ENCODE data around the gene PARD6G. TPM values are rescaled to one million over a fixed set of nuclear protein-coding genes. Genes with fewer than 3 reads are reported as not detected.

Gene PARD6G
- total and polyA plus RNA-seq, 3 donors from 2014 or later, result 3.0 to 7.5 (median 5.3) TPM

DNA sequence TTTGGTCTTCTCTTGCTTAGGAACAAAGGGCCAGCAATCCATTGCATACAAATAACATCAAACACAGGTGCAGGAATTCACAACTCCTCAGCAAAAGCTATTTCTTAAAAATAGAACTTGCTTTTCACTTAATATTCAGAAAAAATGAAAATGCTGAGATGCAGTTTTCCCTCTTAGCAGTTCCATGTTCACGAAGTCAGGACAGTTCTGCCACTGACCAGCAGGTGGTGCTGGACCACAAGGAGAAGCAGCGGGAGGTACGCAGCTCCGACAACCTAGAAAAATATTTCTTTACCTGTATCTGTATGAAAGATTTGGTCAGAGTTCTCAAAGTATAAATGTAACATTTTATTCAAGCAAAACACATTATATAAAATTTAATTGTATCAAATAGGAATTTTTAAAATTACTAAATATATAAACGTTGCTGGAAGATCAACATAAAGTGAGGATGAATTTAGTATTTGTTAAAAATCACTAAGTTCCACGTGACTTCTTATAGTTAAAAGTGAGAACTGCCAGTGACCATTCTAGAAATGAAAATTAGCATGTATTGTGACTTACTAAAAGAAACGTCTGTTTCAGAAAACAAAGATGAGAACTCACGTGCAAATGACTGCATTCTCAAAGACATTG, 89.5 kb downstream of the PARD6G start:
- no peak overlapping the region for H3K27ac ChIP-seq
- peak; percentile 91 for DNase-seq
- no peaks in the 10 kb centered on the region for H3K4me1 ChIP-seq
- no peaks in the 10 kb centered on the region for H3K27me3 ChIP-seq
- 26 to 33% methylated on average over 8 of the region's 8 CpGs for WGBS, 2 donors
- H3K4me3 ChIP-seq, result no peak overlapping the region
- TF ChIP-seq CTCF (IDR thresholded peaks at IDR 0.05) (peak; percentile 79 to 96 (median 90)), POLR2A (IDR thresholded peaks at IDR 0.05) (no peak)
- H3K9me3 ChIP-seq, result no peaks in the 10 kb centered on the region
- H3K36me3 ChIP-seq (ENCODE audit: low read depth, missing control alignments), result no peaks in the 10 kb centered on the region
- intact Hi-C loops (cut with DNase I; ENCODE audit: low total_unique reads), result no loop called here

DNA sequence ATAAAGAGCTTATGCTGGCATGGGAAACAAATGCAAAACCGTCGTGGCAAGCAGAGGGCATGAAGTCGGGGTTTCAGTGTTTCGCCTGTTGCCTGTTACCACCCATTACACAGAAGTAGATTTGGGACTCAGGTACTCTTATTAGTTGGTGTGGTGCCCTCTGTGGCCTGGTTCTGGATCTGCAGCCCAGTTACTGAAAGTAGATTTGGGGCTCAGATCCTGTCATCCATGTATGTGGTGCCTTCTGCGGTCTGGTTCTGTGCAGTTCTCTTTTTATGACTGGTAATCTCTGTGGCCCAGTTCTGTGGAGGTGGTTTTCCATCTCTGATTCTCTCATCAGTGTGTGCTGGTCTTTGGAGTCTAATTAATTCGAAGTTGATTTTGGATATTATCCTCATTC, 93.0 kb downstream of the PARD6G start:
- Histone ChIP-seq H3K4me1 (no peaks in the 10 kb centered on the region), H3K27me3 (no peaks in the 10 kb centered on the region), H3K36me3 (ENCODE audit: low read depth, missing control alignments) (no peaks in the 10 kb centered on the region), H3K27ac (no peak overlapping the region), H3K4me3 (no peak overlapping the region), H3K9me3 (no peaks in the 10 kb centered on the region)
- TF ChIP-seq CTCF (IDR thresholded peaks at IDR 0.05), result peak in 1 of 3 experiments; percentile 25
- no peak for TF ChIP-seq POLR2A (IDR thresholded peaks at IDR 0.05)
- intact Hi-C loops (cut with DNase I; ENCODE audit: low total_unique reads), result no loop called here
- 78 to 81% methylated on average over 6 of the region's 6 CpGs for WGBS, 2 donors
- DNase-seq, result no peak

DNA sequence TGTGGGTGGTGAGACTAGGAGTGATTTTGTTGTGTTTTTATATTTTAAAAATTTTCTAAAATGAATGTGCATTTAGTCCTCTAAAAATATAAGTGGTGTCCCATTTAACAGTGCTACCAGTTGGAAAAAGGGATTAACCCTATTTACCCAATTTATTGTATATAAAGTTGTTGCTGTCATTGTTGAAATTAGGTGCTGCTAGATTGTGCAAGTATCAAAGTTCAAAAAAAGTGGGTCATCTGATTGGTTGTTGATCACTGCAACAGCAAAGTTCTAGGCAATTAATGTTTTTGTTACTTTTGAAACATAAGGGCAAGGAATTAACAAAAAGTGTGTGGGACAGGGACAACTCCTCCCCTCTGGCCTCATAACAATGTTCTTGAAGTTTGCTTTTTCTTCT, 97.6 kb downstream of the PARD6G start:
- no peaks in the 10 kb centered on the region for H3K4me1 ChIP-seq
- no peak overlapping the region for H3K27ac ChIP-seq
- intact Hi-C loops (cut with DNase I; ENCODE audit: low total_unique reads), result no loop called here
- no peak for TF ChIP-seq CTCF (IDR thresholded peaks at IDR 0.05)
- TF ChIP-seq POLR2A (IDR thresholded peaks at IDR 0.05), result no peak
- no peaks in the 10 kb centered on the region for H3K27me3 ChIP-seq
- no peak for DNase-seq
- no peaks in the 10 kb centered on the region for H3K36me3 ChIP-seq (ENCODE audit: low read depth, missing control alignments)
- no peak overlapping the region for H3K4me3 ChIP-seq
- no peaks in the 10 kb centered on the region for H3K9me3 ChIP-seq

DNA sequence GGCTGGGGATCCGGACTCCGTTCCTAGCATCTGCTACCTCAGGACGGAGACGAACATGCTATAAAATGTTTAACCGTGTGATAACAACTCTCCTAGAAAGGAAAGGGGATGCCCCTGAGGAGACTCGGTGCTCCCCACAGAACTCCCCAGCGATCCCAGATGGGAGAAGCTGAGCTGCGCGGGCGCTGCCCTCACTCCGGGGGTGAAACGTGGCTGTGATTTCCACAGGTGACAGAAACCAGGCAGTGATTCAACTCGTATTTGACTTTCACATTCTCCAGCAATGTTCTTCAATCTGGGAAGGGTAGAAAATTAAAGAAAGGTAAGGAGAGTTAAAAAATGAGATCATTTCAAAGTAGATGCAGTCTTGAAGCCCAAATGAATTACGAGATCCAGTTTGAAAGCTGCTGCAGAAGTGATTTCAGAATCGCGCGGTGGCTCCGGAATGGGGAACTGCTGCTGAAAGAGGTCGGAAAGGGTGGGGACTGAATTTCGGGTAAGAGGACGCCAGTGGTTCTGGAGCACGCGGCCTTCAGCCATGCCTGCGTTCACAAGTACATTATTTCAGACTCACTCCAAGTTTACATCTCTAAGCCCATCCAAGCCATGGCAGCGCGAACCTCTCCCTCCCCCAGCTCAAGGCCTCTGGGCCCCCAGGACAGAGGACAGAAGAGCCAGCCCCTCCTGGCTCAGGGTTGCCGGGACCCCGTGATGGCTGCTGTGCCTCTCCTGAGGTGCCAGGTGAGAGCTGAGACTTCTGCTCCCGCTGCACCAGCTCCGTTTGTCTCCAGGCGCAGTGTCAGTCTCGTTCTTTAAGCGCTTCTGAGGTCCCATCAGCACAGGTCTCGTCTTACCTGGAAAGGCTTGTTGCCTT, 98.8 kb downstream of the PARD6G start:
- H3K27me3 ChIP-seq, result no peaks in the 10 kb centered on the region
- H3K4me3 ChIP-seq, result peak overlapping the region; percentile 71 to 73
- intact Hi-C loops (cut with DNase I; ENCODE audit: low total_unique reads), result no loop called here
- no peak for DNase-seq
- no peak for TF ChIP-seq POLR2A (IDR thresholded peaks at IDR 0.05)
- no peak for TF ChIP-seq CTCF (IDR thresholded peaks at IDR 0.05)
- peak overlapping the region; percentile 28 to 56 for H3K27ac ChIP-seq
- 41 to 48% methylated on average over 33 to 34 of the region's 34 CpGs for WGBS, 2 donors
- H3K4me1 ChIP-seq, result no peaks in the 10 kb centered on the region
- H3K36me3 ChIP-seq (ENCODE audit: low read depth, missing control alignments), result no peaks in the 10 kb centered on the region
- H3K9me3 ChIP-seq, result no peaks in the 10 kb centered on the region
